ENCODE measurements around the gene CBLN2. TPM values are rescaled to one million over a fixed set of nuclear protein-coding genes. Genes with fewer than 3 reads are reported as not detected.

CBLN2 gene
- total RNA-seq (2014; rRNA removed; shearing (Covaris generic)): not detected in 2 replicates

DNA sequence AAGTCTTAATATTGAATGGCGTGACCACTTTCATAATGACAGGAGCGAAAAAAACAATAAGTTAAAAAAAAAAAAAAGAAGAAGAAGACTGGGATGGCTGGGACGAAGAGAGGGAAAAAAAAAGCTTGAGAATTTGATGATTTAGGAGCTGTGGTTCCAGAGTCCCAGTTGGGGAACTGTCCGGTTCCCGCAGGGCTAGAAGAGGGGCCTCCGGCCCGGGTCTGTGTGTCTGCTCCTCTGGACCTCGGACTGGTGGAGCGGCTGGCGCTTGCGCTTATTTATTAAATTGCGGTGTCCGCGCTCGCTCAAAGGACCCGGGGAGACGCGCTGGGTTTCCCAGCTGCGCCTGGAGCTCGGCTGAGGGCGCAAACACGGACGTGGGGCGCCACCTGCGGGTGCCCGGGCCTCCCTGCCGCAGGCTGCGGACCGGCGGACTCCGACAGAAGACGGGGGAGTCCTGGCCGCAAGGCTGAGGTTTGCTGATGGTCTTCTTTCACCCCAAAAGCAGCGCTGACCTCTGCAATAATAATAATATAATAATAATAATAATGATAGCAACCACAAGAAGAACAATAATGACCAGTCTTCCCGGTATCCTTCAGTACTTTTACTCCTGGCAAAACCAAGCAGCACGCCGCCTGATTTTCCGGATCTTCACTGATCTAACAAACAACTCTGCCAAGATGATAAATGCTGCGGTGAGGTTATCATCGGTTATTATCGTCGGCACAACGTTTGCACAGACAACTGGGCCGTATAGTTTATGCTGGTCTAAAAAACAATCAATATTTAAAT is at the start of gene CBLN2:
Gene CBLN2, minus strand, starts transcription at position 251 of the 795 bp plus-strand sequence. CDS start 2,182 bp downstream, outside the sequence.
- no peak for DNase-seq (ENCODE audit: low spot score)

DNA sequence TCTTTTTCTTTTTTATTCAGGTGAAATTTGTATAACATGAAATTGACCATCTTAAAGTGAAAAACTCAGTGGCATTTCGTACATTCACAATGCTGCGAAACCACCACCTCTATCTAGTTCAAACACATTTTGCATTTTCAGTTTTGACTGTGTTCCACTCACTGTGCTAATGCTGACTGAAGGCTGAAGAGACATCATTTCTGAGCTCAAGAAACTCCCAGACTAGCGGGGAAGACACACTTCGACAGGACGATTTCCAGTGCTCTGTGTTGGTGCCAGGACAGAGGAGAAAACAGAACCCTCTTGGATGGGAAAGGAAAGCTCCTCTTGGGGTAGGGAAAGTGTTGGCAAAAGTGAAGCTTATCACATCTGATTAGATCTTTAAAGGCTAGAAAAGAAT is 44.2 kb upstream of the CBLN2 start:
- DNase-seq (ENCODE audit: low spot score): no peak

DNA sequence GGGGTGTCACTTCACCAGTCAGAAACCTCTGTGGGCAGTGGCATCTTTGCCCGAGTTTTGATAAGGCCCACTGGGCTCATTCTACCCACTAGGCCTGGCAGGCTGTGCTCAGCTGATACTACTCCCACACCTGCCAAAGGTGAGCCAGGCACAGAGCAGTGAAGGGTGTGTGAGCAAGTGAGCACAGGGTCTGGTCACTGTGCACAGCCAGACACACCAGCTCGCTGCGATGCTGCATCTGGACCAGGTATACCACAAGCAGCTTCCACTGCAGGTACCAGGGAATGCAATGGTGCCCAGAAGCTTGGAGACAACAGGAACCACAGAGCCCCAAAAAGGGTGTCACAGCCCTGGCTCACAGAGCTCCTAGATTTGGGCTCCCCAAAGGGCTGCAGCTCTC is 40.6 kb upstream of the CBLN2 start:
- no peak for DNase-seq (ENCODE audit: low spot score)

DNA sequence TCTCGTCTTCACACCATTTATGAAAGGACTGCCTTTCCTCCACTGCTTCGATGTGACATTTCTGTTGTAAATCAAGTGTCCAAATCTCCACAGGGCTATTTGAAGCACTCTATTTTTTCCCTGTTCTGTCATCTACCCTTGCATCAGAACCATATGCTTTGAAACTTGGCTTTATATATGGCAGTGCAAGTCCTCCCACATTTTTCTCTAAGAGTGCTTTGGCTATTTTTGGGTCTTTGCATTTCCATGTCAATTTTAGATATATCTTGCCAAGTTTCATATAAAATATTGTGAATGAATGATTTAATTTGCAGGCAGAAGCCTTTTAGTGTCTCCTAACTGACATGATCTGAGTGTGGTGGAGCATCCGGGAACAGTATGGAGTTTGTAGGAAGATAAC is 37.8 kb upstream of the CBLN2 start:
- no peak for DNase-seq (ENCODE audit: low spot score)

DNA sequence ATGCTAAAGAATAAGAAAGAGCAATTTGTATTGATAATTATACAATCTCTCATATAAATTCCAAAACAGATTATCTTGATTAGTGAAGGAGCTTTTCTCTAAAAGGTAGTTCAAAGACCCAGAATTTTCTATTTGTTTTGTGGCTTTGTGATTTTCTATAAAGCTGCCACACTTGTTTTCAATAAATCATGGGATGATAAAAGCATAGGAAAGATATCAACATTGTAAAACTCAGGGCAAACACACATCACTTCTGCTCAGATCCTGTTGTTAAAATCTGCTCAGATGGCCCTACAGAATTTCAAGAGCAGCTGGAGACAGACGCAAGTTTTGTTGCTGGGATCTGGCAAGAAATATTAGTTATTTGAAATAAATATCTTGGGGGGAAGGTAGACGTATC is 28.8 kb upstream of the CBLN2 start:
- no peak for DNase-seq (ENCODE audit: low spot score)

DNA sequence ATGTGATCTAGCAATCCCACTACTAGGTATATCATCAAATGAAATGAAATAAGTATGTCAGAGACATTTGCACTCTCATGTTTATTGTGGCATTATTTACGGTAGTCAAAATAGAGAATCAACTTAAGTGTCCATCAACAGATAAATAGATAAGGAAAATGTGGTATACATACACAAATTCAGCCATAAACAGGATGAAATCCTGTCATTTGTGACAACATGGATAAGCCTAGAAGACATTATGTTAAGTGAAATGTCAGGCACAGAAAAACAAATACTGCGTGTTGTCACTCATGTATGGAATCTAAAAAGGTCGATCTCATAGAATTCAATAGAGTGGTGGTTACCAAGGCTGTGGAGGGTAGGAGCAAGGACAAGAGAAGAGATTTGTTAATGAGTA is 22.1 kb upstream of the CBLN2 start:
- no peak for DNase-seq (ENCODE audit: low spot score)

DNA sequence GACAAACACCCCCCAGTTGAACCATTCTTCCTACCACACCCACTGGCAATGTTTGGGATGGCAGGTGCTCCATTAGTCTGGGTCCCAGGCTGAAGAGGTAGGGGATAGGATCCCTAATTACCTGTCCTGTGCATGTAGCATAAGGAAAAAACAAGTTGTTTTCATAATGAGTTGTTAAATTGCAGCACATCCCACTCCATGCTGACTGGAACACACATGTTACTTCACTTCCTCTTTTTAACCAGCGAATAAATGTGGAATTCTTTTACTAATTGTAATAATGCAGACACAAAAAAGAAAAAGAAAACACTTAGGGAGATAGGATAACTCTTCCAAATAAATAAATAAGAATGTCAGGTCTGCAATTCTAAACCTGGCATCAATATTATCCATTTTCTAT is 11.8 kb upstream of the CBLN2 start:
- no peak for DNase-seq (ENCODE audit: low spot score)

DNA sequence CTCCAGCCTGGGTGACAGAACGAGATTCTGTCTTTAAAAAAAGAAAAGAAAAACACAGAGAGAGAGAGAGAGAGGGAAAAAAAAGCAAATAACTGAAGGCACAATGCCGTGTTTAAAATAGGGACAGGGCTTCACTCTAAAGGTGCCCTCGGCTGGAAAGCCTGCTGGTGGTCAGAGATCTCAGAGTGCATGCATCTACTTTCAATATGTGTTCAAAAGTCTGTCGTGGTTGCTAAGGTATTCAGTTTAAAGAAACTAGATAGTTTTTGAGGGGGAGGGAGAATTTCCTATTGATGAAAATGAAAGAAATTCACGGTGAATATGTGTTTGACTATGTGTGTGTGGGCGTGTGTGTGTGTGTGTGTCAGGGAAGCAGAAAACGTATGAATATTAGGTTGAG is 11.0 kb upstream of the CBLN2 start:
- no peak for DNase-seq (ENCODE audit: low spot score)

DNA sequence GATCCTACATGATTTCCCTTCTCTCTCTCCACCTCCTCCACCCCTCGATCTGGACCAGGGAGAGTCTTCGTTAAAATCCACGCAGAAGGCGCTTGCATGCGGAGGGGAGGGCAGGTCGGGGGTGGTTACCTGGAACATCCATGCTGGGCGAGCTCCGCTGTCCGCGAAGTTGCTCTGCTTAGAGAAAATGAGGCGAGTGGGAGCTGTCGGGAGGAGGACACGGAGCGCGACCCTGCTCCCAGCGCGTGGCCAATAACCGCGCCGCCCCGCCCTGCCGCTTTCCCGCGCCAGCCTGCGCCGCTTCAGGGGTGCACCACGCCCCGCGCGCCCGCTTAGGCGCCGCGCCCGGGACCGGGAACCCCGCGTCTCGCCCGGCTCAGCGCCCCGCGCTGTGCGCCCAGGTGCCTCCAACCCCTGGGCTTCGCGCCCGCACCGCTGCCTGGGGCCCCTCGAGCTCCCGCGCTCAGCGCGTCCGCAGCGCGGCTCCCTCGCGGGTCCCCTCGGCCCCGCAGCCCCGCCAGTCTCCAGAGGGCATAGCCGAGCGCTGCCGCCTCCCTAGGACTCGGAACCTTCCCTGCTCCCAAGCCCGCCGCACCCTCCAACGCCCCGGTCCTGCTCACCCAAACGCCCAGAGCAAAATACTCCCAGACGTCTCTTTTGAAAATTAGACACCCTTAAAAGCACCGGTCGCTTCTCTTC is 636 bp downstream of the CBLN2 start:
- no peak for DNase-seq (ENCODE audit: low spot score)

DNA sequence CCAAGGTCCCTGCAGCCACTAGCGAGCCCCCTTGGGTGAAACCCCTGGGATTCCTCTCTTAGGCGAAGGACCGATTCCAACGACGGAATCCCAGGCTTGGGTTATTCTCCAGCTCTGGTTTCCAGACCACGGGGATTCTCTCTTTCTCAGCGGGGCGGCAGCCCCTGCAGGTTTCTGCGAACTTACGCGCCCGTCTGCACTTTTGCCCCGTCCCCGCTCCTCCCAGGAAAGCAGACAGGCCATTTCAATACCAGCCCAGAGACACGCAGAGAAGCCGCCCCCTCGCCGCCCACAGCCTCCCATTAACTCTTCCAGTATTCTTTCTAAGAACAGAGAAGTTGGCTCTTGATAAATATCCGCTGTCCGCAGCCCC is 1.2 kb downstream of the CBLN2 start:
- no peak for DNase-seq (ENCODE audit: low spot score)

DNA sequence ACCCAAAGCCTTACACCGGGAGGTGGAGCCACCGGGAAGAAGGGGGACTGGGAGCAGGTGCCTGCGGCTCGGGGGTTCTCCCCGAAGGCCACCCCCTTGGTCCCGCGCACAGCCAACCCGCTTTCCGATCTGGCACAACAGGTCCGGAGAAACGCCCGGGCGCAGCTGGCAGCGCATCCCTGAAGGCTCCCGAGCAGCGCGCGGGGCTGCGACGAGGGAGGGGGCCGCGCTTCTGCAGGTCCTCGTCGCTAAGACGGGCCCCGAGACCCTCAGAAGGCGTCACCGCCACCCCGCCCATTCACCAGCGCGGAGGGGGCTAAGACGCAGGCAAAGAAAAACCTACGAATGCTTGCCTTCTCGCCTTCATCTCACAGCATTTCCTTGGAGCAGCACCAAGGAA is 1.8 kb downstream of the CBLN2 start:
- no peak for DNase-seq (ENCODE audit: low spot score)

DNA sequence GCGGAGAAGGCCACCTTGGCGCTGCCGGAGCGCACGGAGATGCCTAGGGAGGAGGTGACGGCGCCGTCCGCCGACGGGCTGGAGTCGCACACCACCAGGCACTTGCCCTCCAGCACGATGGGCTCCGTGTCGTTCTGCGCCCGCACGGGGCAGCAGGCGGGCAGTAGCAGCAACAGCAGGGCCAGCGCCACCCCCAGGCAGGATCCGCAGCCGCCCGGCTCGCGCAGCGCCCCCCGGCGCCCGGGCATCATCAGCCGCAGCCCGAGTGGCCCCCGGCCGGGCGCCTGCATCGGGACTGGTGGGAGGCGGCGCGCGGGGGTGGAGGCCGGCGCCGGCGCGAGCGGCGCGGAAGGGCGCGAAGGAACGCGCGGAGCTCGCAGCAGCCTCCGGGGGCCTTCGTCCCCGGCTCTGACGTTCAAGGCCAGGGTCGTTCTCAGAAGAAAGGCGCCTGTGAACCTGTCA is 2.2 kb downstream of the CBLN2 start:
- no peak for DNase-seq (ENCODE audit: low spot score)

DNA sequence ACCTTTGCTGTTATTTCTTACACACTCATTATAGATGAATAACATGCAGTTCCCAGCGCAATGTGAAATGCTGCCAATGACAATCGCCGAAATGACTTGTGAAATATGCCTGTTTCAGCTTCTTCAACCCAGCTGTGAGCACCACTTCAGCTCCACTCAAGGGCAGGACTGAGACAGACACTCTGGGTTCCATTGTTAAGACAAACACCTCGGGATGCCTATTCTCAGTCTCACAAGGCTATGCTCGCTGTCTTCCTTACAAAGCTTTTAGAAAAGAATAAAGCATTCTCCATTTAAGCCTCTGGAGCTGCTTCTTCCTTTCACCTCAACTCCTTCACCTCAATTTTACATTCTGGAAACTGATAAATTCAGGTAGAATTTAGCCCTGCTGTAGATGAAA is 4.2 kb downstream of the CBLN2 start:
- no peak for DNase-seq (ENCODE audit: low spot score)

DNA sequence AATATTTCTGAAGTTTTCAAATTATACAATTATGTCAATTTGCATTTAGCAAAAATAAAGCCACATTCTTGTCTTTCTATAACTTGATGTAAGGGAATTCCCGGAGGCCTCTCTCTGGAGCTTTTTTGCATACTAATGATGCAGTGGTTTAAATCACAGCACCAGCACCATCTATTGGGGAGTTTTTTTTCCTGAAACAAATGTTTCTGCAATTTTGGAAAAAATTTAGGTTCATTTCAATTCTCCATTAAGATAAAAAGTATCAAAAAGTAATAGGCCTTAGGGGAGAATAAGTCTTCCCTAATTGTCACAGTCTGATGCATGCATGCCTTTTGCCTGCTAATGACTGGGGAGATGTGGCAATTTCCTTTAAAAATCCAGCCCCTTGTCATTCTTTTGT is 13.5 kb downstream of the CBLN2 start:
- no peak for DNase-seq (ENCODE audit: low spot score)

DNA sequence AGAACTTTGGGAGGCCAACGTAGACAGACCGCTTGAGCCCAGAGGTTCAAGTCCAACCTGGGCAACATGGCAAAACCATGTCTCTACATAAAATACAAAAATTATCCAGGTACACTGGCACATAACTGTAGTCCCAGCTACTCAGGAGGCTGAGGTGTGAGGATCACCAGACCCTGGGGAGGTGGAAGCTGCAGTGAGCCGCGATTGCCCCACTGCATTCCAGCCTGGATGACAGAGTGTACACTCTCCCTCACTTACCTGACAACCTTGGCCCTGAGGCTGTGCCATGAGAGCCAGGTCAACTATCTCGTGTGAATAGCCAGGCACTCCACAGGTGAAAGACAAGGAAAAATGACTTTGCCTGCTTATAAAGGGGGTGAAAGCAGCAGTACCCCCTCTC is 39.3 kb downstream of the CBLN2 start:
- no peak for DNase-seq (ENCODE audit: low spot score)

DNA sequence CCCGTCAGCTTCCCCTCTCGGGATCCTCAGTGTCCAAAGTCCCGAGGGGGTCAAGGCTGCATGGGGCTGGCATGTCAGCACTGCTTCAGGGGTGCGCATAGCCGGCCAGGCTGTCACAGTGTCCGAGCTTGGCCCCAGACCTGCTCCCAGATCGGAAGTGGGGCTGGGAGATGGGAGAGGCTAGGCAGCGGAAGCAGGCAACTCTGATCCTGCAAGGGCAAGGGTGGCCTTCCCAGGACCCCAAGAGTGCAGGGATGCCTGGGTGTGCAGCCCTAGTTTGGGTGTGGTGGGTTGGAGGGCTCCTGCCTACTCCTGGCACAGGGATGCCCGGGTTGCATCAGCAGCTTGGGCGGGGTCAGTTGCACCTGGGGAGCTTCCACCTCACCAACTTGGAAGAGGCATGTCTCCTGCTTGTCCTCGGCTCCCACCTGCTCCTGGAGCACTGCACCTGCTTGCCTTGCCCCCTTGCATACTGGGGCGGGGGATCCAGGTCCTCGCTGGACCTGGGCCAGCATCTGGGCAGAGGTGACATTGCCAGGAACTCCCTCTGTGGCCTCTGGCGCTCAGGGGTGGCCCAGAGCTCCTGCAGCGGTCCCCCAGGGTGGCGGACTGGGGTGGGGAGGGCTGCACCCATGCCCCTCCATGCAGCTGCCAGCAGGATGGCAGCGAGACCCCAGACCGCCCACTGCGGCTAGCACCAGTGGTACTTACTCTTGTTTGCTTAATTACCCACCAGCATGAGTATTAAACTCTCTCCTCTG is 41.3 kb downstream of the CBLN2 start:
- no peak for DNase-seq (ENCODE audit: low spot score)

DNA sequence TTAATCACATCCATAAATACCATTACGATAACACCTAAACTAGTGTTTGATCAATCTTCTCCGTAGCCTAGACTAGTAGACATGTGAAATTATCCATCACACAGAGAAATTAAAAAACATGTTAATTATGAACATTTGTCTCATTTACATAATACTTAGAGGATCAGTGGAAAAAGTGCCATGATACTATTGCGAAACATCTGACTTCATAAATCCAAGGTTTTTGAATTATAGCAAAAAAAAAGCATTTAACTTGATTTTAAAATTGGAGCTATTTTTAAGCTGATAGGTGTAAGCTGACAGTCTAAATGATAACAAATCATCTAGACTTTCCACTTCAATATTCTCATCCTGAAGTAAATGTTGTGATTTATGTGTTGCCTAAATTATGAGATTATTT is 51.6 kb downstream of the CBLN2 start:
- no peak for DNase-seq (ENCODE audit: low spot score)

All from HT-29 (cell line).